ENCODE data around the gene SH3GL2.

DNA sequence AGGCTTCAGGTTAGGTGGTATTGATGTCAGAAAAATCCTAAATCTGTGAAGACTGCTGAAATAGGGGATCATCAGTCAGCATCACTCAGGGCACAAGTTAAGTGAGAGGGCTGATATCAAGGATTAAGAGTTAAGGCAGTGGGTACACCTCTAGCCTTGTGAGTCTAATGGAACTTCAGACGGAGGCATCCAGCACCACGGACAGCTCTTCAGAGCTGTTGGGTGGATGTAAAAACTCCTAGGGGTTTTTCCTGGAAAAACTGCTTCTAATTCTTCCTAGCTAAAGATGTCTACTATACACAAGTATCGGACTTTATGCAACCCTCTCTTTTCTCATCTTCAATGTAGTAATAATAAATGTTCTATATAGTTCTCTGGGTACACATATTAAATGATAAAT lies 165.9 kb downstream of the SH3GL2 start:
- TF ChIP-seq, protein P1, sequence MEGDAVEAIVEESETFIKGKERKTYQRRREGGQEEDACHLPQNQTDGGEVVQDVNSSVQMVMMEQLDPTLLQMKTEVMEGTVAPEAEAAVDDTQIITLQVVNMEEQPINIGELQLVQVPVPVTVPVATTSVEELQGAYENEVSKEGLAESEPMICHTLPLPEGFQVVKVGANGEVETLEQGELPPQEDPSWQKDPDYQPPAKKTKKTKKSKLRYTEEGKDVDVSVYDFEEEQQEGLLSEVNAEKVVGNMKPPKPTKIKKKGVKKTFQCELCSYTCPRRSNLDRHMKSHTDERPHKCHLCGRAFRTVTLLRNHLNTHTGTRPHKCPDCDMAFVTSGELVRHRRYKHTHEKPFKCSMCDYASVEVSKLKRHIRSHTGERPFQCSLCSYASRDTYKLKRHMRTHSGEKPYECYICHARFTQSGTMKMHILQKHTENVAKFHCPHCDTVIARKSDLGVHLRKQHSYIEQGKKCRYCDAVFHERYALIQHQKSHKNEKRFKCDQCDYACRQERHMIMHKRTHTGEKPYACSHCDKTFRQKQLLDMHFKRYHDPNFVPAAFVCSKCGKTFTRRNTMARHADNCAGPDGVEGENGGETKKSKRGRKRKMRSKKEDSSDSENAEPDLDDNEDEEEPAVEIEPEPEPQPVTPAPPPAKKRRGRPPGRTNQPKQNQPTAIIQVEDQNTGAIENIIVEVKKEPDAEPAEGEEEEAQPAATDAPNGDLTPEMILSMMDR (IDR thresholded peaks at IDR 0.05; ENCODE audit: extremely low read depth in 1 of 2, insufficient read depth in 1 of 2, low read depth in 1 of 2, low read length in 2 of 2), result no peak
- TF ChIP-seq EZH2 (IDR thresholded peaks at IDR 0.05; ENCODE audit: borderline replicate concordance, low read depth, low read length, severe bottlenecking), result no peak
- TF ChIP-seq, protein P2, sequence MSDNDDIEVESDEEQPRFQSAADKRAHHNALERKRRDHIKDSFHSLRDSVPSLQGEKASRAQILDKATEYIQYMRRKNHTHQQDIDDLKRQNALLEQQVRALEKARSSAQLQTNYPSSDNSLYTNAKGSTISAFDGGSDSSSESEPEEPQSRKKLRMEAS (IDR thresholded peaks at IDR 0.05; ENCODE audit: insufficient read depth, insufficient read length), result no peak
- no peak for TF ChIP-seq JUN (IDR thresholded peaks at IDR 0.05; ENCODE audit: borderline replicate concordance, insufficient read depth, insufficient read length, low read depth)
- no peak for TF ChIP-seq POLR2A (IDR thresholded peaks at IDR 0.05; ENCODE audit: low read depth, low read length)
- TF ChIP-seq FOS (IDR thresholded peaks at IDR 0.05; ENCODE audit: borderline replicate concordance, insufficient read depth, low read length), result no peak
- no peak for TF ChIP-seq MYC (IDR thresholded peaks at IDR 0.05; ENCODE audit: low read depth, low read length)
